Stimulated activated memory B cell treated with anti-CD40 and anti-IgM and Interleukin-4, amounts not matched to agents 10 μg/mL and 1 μg/mL and 100 μg/mL, for 72 hours (primary cell): ENCODE data around the gene ITGA2B.
"Not testable (repeated sequence)": the region's sequence is repeated elsewhere in the genome, so short reads cannot be mapped to it uniquely, and the experiment has no call there.

Experiments
- ATAC-seq: fragments of 150-1000 bp; cut with Tn5 transposase; 2 replicates; pipeline ENCODE4 v1.10.0; 2021
- H3K27ac Mint-ChIP-seq: one replicate; pipeline ENCODE4 v1.8.0; 2022; ENCODE audit warnings: mild to moderate bottlenecking, mixed read lengths
- H3K27me3 Mint-ChIP-seq: one replicate; pipeline ENCODE4 v1.8.0; 2022; ENCODE audit warnings: mixed read lengths
- H3K36me3 Mint-ChIP-seq: one replicate; pipeline ENCODE4 v1.8.0; 2022; ENCODE audit warnings: mixed read lengths
- H3K4me1 Mint-ChIP-seq: one replicate; pipeline ENCODE4 v1.8.0; 2022; ENCODE audit warnings: mixed read lengths
- H3K4me3 Mint-ChIP-seq: one replicate; pipeline ENCODE4 v1.8.0; 2022; ENCODE audit warnings: mild to moderate bottlenecking, moderate library complexity, mixed read lengths
- H3K9me3 Mint-ChIP-seq: one replicate; pipeline ENCODE4 v1.8.0; 2022; ENCODE audit warnings: mixed read lengths

Gene ITGA2B

DNA sequence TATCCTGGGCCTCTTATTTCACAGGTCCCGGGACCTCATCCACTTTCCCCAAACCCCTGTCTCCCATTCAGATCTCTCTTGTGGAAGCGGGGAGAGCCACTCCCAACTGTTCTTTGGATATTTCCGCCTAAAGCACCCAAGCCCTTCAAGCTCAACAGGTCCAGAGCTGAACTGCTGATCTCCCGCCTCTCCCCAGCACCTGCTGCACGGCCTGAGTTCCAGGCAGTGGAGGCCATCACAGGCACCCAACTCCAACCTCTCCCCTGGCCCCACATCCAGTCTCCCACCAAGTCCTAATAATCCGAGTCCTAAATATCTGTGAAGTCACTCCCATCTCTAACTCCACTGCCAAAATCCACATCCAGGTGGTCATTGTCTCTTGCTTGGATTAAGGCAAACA, 6.5 kb downstream of the ITGA2B start:
- no peaks in the 10 kb centered on the region for H3K36me3 Mint-ChIP-seq
- no peak overlapping the region for H3K4me3 Mint-ChIP-seq
- H3K4me1 Mint-ChIP-seq: peaks cover 20% of the 10 kb centered on the region
- peaks cover 94% of the 10 kb centered on the region for H3K27me3 Mint-ChIP-seq
- H3K27ac Mint-ChIP-seq: no peak overlapping the region
- H3K9me3 Mint-ChIP-seq: no peaks in the 10 kb centered on the region
- ATAC-seq: no peak

GRCh38 chr17:44381810-44382305, 7.6 kb downstream of the ITGA2B start:
- no peak overlapping the region for H3K27ac Mint-ChIP-seq
- H3K4me1 Mint-ChIP-seq: peaks cover 20% of the 10 kb centered on the region
- no peak for ATAC-seq
- H3K4me3 Mint-ChIP-seq: no peak overlapping the region
- H3K36me3 Mint-ChIP-seq: no peaks in the 10 kb centered on the region
- H3K9me3 Mint-ChIP-seq: no peaks in the 10 kb centered on the region
- peaks cover 92% of the 10 kb centered on the region for H3K27me3 Mint-ChIP-seq

GRCh38 chr17:44380767-44381166, 8.7 kb downstream of the ITGA2B start:
- Mint-ChIP-seq H3K27me3 (peaks cover 92% of the 10 kb centered on the region), H3K27ac (no peak overlapping the region), H3K36me3 (no peaks in the 10 kb centered on the region), H3K9me3 (no peaks in the 10 kb centered on the region), H3K4me1 (peaks cover 14% of the 10 kb centered on the region), H3K4me3 (no peak overlapping the region)
- no peak for ATAC-seq

DNA sequence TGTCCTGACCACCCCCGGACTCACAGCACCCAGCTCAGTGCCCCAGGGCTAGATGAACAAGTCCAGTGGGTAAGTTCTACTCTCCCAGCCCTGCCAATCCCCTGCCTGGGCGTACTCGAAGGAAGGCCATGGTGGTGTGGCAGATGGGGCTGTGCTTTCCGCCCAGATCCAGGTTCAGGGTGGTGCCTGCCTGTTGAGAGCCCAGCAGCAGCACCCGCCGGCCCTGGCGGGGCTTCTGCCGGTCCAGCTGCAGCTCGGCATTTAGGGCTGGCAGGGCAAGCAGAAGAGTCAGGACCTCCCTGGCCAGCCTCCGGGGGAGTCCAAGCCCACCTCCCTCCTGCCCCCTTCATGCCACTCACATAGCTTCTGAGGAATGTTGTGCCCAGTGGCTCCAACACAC, 9.6 kb downstream of the ITGA2B start:
- no peaks in the 10 kb centered on the region for H3K9me3 Mint-ChIP-seq
- H3K36me3 Mint-ChIP-seq: no peaks in the 10 kb centered on the region
- H3K4me3 Mint-ChIP-seq: no peak overlapping the region
- no peak overlapping the region for H3K27ac Mint-ChIP-seq
- ATAC-seq: no peak
- H3K27me3 Mint-ChIP-seq: peaks cover 93% of the 10 kb centered on the region
- peaks cover 11% of the 10 kb centered on the region for H3K4me1 Mint-ChIP-seq

DNA sequence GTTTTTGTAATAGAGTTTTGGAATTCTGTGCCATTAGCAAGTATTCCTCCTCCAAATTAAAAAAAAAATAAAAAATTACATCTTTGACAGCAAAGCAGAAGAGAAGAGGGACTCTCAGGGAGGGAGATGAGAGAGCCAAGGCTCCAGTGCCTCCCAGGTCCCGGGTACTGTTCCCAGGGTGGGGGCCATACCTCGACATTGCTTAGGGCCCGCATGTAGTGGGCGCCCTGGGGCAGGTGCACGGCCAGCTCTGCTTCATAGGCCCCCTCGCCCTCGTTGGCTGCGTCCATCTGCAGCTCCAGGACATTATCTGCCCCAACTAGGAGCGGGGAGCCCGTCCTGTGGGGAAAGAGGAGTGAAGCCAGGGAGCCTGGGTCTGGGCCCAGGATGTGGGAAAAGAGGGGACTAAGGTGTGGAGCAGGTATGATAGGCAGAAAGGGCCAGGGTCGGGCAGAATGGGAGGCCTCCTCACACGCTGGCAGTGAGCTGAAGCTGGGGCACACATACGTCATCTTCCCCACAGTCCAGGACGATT, 11.2 kb downstream of the ITGA2B start:
- H3K9me3 Mint-ChIP-seq: no peaks in the 10 kb centered on the region
- no peak overlapping the region for H3K27ac Mint-ChIP-seq
- no peaks in the 10 kb centered on the region for H3K36me3 Mint-ChIP-seq
- H3K4me1 Mint-ChIP-seq: peaks cover 12% of the 10 kb centered on the region
- no peak for ATAC-seq
- H3K4me3 Mint-ChIP-seq: no peak overlapping the region
- H3K27me3 Mint-ChIP-seq: peaks cover 93% of the 10 kb centered on the region

GRCh38 chr17:44376779-44377178, 12.7 kb downstream of the ITGA2B start:
- Mint-ChIP-seq H3K4me3 (no peak overlapping the region), H3K27ac (no peak overlapping the region), H3K27me3 (peaks cover 93% of the 10 kb centered on the region), H3K9me3 (no peaks in the 10 kb centered on the region), H3K4me1 (peaks cover 12% of the 10 kb centered on the region), H3K36me3 (no peaks in the 10 kb centered on the region)
- no peak for ATAC-seq

GRCh38 chr17:44376124-44376523, 13.3 kb downstream of the ITGA2B start:
- H3K36me3 Mint-ChIP-seq: no peaks in the 10 kb centered on the region
- ATAC-seq: no peak
- no peak overlapping the region for H3K27ac Mint-ChIP-seq
- peaks cover 12% of the 10 kb centered on the region for H3K4me1 Mint-ChIP-seq
- no peak overlapping the region for H3K4me3 Mint-ChIP-seq
- peaks cover 94% of the 10 kb centered on the region for H3K27me3 Mint-ChIP-seq
- H3K9me3 Mint-ChIP-seq: no peaks in the 10 kb centered on the region

DNA sequence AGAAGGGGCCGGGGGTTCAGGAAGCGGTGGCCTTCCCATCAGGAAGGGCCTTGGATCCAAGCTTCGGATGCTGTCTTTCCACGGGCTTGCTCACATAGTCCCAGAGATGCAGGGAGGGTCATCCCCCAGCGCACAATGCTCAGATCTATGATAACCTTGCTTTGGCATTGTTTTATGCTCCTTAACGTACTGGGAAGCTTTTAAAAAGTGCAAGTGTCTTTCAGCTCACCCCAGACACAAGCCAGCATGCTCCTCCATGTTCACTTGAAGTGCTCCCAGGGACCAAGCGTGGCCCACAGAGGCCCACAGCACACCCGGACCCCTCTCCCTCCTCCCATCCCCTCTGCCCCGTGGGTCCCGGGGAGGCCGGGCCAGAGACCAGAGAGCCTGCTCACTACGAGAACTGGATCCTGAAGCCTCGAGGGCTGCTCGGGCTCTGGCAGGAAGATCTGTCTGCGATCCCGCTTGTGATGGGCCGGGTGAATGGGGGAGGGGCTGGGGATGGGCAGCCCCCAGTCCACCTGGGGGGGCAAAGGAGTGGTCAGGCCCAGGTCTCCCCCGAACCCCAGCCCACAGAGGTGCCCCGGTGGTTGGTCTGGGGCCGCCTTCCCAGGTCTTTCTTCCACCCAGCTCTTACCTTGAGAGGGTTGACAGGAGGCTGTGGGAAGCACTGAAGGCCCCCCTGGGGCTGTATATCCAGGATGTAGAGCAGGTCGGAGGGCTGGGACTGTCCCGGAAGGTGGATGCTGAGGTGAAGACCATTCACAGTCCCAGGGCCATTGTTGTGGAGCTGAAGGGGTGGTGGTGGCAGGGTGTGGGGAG, 14.0 kb downstream of the ITGA2B start:
- Mint-ChIP-seq H3K27ac (no peak overlapping the region), H3K4me3 (no peak overlapping the region)

DNA sequence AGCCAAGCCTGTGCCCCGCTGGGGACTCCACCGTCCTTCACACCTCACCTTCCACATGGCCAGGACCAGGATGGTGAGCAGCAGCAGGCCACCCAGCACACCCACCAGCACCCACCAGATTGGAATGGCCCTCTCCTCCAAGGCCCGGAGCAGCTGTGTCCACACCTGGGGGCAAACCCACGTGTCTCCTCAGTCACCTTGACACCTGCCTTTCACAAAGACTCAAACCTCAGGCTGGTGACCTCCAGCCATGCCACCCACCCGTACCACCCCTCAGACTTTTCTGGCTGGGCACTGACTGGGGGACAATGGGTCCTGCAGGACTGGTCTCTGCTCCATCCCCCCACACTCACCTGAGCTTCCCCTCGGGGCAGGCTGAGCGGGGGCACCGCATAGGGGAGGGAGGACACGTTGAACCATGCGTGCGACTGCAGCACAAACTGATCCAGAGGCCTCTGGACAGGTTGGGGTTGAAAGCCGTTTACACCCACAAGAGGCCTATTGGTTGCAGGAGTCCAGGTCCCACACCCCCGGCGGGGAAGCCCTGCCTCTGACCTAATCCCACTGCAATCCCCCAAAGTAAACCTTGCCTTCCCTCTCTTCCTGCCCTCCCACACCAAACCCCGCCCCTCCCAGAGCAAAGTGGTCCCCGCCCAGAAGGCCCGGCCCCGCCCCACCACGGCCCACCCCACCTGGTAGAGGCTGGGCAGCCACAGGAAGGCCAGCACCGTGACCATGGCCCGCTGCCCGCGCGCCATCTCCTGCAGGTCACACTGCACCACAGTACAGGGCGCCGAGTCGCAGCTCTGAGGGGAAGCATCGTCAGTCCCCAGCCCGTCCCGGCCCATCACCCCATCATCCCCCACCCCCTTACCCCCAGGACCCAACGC, 14.9 kb downstream of the ITGA2B start:
- Mint-ChIP-seq H3K27ac (no peak overlapping the region), H3K36me3 (no peaks in the 10 kb centered on the region), H3K9me3 (no peaks in the 10 kb centered on the region), H3K27me3 (peaks cover 86% of the 10 kb centered on the region), H3K4me1 (peaks cover 12% of the 10 kb centered on the region), H3K4me3 (no peak overlapping the region)
- peak; percentile 34 for ATAC-seq

More for the DNA sequence above, 14.0 kb downstream of the ITGA2B start:
- Mint-ChIP-seq H3K9me3 (no peaks in the 10 kb centered on the region), H3K4me1 (peaks cover 12% of the 10 kb centered on the region), H3K36me3 (no peaks in the 10 kb centered on the region), H3K27me3 (peaks cover 94% of the 10 kb centered on the region)
- no peak for ATAC-seq

DNA sequence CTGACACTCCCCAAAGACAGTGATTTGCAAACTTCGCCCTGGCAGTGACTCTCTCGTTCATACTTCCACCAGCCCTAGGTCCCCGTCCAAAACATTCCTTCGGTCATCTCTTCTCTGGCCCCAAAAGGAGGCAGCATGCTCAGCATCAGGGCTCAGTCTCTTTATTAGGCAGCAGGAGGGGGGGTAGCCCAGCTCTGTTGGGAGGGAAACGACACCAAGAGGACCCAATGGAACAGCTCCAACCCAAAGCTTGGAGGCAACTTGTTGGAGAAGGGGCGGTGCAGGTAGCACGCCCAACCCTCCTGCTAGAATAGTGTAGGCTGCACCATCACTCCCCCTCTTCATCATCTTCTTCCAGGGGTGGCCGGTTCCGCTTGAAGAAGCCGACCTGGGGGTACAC, 17.4 kb downstream of the ITGA2B start:
- Mint-ChIP-seq H3K36me3 (no peaks in the 10 kb centered on the region), H3K9me3 (no peaks in the 10 kb centered on the region), H3K4me1 (peaks cover 12% of the 10 kb centered on the region), H3K4me3 (no peak overlapping the region), H3K27ac (no peak overlapping the region), H3K27me3 (peaks cover 84% of the 10 kb centered on the region)
- no peak for ATAC-seq

DNA sequence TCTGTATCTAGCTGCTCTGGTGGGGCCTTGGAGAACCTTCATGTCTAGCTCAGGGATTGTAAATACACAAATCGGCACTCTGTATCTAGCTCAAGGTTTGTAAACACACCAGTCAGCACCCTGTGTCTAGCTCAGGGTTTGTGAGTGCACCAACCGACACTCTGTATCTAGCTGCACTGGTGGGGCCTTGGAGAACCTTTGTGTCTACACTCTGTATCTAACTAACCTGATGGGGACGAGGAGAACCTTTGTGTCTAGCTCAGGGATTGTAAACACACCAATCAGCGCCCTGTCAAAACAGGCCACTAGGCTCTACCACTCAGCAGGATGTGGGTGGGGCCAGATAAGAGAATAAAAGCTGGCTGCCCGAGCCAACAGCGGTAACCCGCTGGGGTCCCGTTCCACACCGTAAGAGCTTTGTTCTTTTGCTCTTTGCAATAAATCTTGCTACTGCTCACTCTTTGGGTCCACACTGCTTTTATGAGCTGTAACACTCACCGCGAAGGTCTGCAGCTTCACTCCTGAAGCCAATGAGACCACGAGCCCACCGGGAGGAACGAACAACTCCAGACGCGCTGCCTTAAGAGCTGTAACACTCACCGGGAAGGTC, 19.9 kb downstream of the ITGA2B start:
- peaks cover 77% of the 10 kb centered on the region for H3K27me3 Mint-ChIP-seq
- not testable (repeated sequence) for H3K36me3 Mint-ChIP-seq, H3K4me1 Mint-ChIP-seq, ATAC-seq, H3K27ac Mint-ChIP-seq, H3K9me3 Mint-ChIP-seq, H3K4me3 Mint-ChIP-seq

DNA sequence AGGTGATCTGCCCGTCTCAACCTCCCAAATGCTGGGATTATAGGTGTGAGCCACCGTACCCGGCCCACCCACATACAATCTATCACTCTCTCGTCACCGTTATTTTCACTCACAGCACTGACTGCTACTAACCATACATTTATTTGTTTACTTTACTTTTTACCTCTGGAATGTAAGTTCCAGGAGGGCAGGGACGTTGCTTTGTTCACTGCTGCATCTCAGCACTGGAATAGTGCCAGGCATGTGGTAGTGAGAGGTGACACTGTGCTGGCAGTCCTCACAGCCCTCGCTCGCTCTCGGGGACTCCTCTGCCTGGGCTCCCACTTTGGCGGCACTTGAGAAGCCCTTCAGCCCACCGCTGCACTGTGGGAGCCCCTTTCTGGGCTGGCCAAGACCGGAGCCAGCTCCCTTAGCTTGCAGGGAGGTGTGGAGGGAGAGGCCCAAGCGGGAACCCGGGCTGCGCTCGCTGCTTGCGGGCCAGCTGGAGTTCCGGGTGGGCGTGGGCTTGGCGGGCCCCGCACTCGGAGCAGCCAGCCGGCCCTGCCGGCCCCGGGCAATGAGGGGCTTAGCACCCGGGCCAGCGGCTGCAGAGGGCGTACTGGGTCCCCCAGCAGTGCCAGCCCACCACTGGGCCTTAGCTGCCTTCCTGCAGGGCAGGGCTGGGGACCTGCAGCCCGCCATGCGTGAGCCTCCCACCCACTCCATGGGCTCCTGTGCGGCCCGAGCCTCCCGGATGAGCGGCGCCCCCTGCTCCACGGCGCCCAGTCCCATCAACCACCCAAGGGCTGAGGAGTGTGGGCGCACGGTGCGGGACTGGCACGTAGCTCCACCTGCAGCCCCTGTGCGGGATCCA, 20.8 kb downstream of the ITGA2B start:
- ATAC-seq, H3K36me3 Mint-ChIP-seq, H3K27ac Mint-ChIP-seq, H3K4me1 Mint-ChIP-seq, H3K9me3 Mint-ChIP-seq, H3K4me3 Mint-ChIP-seq: not testable (repeated sequence)
- H3K27me3 Mint-ChIP-seq: peaks cover 68% of the 10 kb centered on the region

GRCh38 chr17:44367231-44367979, 22.0 kb downstream of the ITGA2B start:
- H3K27ac Mint-ChIP-seq: no peak overlapping the region
- no peaks in the 10 kb centered on the region for H3K4me1 Mint-ChIP-seq
- no peak overlapping the region for H3K4me3 Mint-ChIP-seq
- no peak for ATAC-seq
- peaks cover 62% of the 10 kb centered on the region for H3K27me3 Mint-ChIP-seq
- H3K9me3 Mint-ChIP-seq: no peaks in the 10 kb centered on the region
- H3K36me3 Mint-ChIP-seq: no peaks in the 10 kb centered on the region

- Mint-ChIP-seq H3K27me3 (peaks cover 53% of the 10 kb centered on the region), H3K4me3 (peak overlapping the region; percentile 18)
- not testable (repeated sequence) for H3K9me3 Mint-ChIP-seq, ATAC-seq, H3K27ac Mint-ChIP-seq, H3K4me1 Mint-ChIP-seq, H3K36me3 Mint-ChIP-seq
These were observed 24.4 kb downstream of the ITGA2B start for GRCh38 chr17:44365051-44365450.
